ENCODE measurements around the gene CCDC185. TPM values are rescaled to one million over a fixed set of nuclear protein-coding genes. Genes with fewer than 3 reads are reported as not detected.

The CCDC185 gene
- total RNA-seq, 3 donors from 2014 or later: not detected

DNA sequence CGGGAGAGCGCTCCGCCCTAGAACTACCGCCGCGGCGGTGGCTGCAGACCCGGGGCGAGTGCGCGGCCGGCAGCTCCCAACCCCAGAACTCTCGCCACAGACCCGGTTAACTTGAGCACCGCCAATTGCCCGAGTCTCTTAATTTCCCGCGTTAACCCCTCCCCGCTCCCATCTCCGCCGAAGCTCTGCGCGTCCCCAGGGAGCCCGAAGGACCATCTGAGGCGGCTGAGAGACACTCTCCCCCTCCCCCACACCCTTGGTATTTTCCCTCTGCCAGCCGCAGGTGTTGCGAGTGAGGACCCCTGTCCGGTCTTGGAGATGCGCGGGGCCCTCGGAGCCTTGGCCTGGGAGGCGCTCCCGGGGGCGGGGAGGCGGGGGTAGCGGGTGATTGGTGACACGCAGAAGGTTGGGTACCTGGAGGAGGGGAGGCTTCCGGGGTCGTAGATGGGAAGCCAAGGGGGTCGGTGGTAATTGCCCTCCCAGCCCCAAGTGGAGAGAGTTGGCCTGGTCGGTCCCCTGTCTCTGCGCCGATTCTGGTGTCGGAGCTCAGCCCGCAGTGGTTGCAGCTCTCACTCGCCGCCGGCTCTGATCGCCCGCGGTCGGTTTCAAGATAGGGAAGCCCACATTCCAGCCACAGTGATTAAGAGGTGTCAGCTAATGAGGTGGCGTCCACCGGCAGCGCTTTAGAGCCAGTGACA lies 28.4 kb upstream of the CCDC185 start:
- no peaks in the 10 kb centered on the region for H3K36me3 ChIP-seq
- intact Hi-C loops (cut with DNase I; ENCODE audit: low total_unique reads): no loop called here
- H3K27me3 ChIP-seq: no peaks in the 10 kb centered on the region
- H3K27ac ChIP-seq: no peak overlapping the region
- H3K4me3 ChIP-seq: peak overlapping the region; percentile 40 to 74 (median 58)
- no peaks in the 10 kb centered on the region for H3K9me3 ChIP-seq
- DNase-seq (ENCODE audit: low spot score in 2 of 2): no peak
- TF ChIP-seq, protein P1, sequence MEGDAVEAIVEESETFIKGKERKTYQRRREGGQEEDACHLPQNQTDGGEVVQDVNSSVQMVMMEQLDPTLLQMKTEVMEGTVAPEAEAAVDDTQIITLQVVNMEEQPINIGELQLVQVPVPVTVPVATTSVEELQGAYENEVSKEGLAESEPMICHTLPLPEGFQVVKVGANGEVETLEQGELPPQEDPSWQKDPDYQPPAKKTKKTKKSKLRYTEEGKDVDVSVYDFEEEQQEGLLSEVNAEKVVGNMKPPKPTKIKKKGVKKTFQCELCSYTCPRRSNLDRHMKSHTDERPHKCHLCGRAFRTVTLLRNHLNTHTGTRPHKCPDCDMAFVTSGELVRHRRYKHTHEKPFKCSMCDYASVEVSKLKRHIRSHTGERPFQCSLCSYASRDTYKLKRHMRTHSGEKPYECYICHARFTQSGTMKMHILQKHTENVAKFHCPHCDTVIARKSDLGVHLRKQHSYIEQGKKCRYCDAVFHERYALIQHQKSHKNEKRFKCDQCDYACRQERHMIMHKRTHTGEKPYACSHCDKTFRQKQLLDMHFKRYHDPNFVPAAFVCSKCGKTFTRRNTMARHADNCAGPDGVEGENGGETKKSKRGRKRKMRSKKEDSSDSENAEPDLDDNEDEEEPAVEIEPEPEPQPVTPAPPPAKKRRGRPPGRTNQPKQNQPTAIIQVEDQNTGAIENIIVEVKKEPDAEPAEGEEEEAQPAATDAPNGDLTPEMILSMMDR (IDR thresholded peaks at IDR 0.05): no peak
- TF ChIP-seq POLR2A (IDR thresholded peaks at IDR 0.05): no peak
- H3K4me1 ChIP-seq: peaks cover 0 to 9% of the 10 kb centered on the region in 2 donors

DNA sequence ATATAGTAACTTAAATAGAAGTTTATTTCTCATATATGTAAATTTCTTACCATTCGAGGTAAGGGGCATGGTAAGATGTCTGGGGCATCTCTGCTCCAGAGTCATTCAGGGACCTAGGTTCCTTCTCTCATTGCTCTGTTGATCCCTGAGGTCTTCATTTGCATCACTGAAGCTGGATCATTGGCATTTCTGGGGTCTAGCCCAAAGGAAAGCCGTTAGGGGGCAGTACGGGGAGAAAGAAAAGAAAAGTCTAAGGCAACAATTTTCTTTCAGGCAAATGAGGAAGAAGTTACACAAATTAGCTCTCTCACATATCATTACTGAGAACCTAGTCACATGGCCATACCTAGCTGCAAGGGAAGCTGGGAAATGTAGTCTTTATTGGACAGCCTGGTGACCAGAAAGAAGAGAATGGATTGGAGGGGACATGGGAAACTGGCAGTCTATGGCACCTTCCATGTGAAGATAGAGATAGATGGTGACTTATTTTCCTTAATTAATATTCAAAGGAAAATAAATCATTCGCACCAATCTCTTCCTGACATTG lies 19.1 kb upstream of the CCDC185 start:
- no peak overlapping the region for H3K27ac ChIP-seq

DNA sequence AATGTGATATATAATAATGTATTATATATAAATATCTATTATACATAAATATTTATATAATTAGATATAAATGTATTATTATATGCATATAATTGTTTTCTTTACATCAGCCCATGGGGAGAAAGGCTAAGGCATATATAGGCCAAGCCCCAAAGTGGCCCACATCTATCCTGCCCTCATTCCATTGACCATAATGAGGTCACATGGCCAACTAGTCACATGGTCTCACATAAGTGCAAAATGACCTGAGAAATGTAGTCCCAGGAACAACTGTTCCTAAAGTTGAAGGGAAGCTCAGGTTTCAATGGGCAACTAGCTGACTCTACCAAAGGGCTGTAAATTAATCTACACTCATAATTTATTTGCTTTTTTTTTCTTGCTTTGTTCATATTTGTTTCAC lies 14.5 kb upstream of the CCDC185 start:
- H3K4me3 ChIP-seq: no peak overlapping the region
- no peak overlapping the region for H3K27ac ChIP-seq
- peaks cover 0 to 5% of the 10 kb centered on the region in 2 donors for H3K9me3 ChIP-seq
- no peaks in the 10 kb centered on the region for H3K4me1 ChIP-seq
- DNase-seq (ENCODE audit: low spot score in 2 of 2): no peak
- no peak for TF ChIP-seq POLR2A (IDR thresholded peaks at IDR 0.05)
- TF ChIP-seq, protein P1 (IDR thresholded peaks at IDR 0.05): no peak
- no peak for TF ChIP-seq POLR2AphosphoS5 (IDR thresholded peaks at IDR 0.05)
- intact Hi-C loops (cut with DNase I; ENCODE audit: low total_unique reads): no loop called here
- H3K36me3 ChIP-seq: no peaks in the 10 kb centered on the region
- no peaks in the 10 kb centered on the region for H3K27me3 ChIP-seq

More for the DNA sequence above, 19.1 kb upstream of the CCDC185 start:
- peaks cover 0 to 5% of the 10 kb centered on the region in 2 donors for H3K9me3 ChIP-seq
- no peaks in the 10 kb centered on the region for H3K4me1 ChIP-seq
- TF ChIP-seq, protein P1 (IDR thresholded peaks at IDR 0.05): no peak
- TF ChIP-seq POLR2AphosphoS5 (IDR thresholded peaks at IDR 0.05) (no peak), POLR2A (IDR thresholded peaks at IDR 0.05) (no peak)
- DNase-seq (ENCODE audit: low spot score in 2 of 2): no peak
- no peak overlapping the region for H3K4me3 ChIP-seq
- no peaks in the 10 kb centered on the region for H3K27me3 ChIP-seq
- intact Hi-C loops (cut with DNase I; ENCODE audit: low total_unique reads): no loop called here
- no peaks in the 10 kb centered on the region for H3K36me3 ChIP-seq

DNA sequence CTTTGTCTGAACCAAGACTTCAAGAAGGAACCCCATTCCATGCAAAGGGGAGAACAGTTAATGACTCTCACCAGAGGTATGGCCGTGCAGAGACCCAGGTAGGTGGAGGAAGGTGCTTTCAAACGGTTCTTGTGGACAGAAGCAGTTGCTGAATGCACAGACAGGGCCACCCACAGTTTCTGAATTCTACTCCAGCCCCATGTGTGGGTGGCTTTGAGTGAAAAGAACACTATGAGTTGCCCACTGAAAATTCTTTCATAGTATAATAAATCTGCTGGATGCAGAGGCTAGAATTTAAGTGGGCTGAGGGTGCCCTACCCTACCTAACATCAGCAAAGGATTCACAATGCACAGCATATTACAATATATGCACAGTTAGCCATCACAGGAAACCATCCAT lies 7.2 kb upstream of the CCDC185 start:
- H3K27ac ChIP-seq: no peak overlapping the region
- no peak for DNase-seq (ENCODE audit: low spot score in 2 of 2)
- intact Hi-C loops (cut with DNase I; ENCODE audit: low total_unique reads): no loop called here

DNA sequence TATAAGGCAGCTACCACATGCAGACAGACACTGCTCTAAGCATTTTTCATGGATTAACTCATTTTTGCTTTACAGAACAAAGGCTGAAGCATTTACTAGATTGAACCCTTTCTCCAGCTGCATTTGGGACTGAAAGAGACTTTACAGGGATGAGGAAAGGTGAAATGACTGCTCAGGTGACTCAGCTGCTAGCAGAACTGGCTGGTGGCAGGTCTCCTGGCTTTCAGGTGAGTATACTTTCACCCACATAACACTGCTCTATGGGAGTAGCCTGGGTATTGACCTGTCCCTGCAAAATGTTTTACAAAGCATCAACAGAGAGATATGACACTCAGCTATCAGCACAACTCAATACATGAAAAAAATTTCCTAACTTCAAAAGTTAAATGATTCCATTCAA lies 2.6 kb upstream of the CCDC185 start:
- Histone ChIP-seq H3K27ac (no peak overlapping the region), H3K9me3 (peaks cover 3 to 4% of the 10 kb centered on the region in 2 donors), H3K27me3 (no peaks in the 10 kb centered on the region), H3K36me3 (no peaks in the 10 kb centered on the region), H3K4me1 (no peaks in the 10 kb centered on the region), H3K4me3 (no peak overlapping the region)
- intact Hi-C loops (cut with DNase I; ENCODE audit: low total_unique reads): no loop called here
- no peak for DNase-seq (ENCODE audit: low spot score in 2 of 2)
- TF ChIP-seq, protein P1 (IDR thresholded peaks at IDR 0.05): no peak
- TF ChIP-seq POLR2AphosphoS5 (IDR thresholded peaks at IDR 0.05): no peak
- no peak for TF ChIP-seq POLR2A (IDR thresholded peaks at IDR 0.05)

More for the DNA sequence above, 7.2 kb upstream of the CCDC185 start:
- no peaks in the 10 kb centered on the region for H3K36me3 ChIP-seq
- no peaks in the 10 kb centered on the region for H3K4me1 ChIP-seq
- H3K27me3 ChIP-seq: no peaks in the 10 kb centered on the region
- H3K9me3 ChIP-seq: no peaks in the 10 kb centered on the region
- no peak overlapping the region for H3K4me3 ChIP-seq
- TF ChIP-seq POLR2AphosphoS5 (IDR thresholded peaks at IDR 0.05) (no peak), POLR2A (IDR thresholded peaks at IDR 0.05) (no peak)
- TF ChIP-seq, protein P1 (IDR thresholded peaks at IDR 0.05): no peak
